GM21619 (cell line): ENCODE results near the gene ZNF385D.
"Not testable (repeated sequence)": the region's sequence is repeated elsewhere in the genome, so short reads cannot be mapped to it uniquely, and the experiment has no call there.

ENCODE experiments used
- ATAC-seq: cut with Tn5 transposase; IDR thresholded peaks from one replicate; pipeline ENCODE4 v1.9.1; 2021; ENCODE audit not compliant: unreplicated experiment

Gene ZNF385D

GRCh38 chr3:21392526-21392925 is 358.5 kb downstream of the ZNF385D start:
- ATAC-seq, result no peak

DNA sequence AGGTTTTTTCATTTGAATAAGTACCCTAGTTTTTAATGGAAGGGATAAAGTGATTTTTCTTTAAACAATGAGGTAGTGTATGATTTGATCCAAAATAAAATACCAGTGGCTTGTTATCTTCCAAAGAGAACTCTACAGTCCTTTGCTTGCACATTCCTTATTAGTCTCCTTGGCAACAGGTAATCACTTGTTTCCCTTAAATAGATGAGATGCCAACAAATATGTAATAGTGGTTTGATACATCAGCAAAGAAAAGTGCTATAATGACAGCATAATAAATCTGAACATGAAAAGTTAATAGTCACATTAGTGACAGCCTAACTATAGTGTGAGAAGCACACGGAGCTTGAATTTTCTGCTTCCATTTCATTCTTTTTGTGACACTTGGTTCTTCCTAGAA is 360.2 kb downstream of the ZNF385D start:
- no peak for ATAC-seq

DNA sequence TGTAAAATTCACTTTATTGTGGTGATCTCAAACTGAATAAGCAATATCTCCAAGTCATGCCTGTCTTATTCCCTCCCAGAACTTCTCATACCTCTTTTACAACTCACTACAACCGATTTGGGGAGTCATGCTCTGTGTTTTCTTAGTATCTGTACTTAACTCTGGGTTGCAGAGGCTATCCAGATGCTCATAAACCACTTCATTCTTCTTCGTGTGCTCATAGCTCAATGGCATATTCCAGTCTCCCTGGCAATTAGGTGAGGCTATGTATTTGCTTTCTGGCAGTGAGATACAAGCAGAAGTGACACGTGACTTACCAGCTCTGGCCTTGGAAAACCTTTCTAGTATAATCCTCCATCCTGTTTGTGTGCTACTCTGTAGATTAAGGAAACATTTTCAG is 360.9 kb downstream of the ZNF385D start:
- no peak for ATAC-seq

DNA sequence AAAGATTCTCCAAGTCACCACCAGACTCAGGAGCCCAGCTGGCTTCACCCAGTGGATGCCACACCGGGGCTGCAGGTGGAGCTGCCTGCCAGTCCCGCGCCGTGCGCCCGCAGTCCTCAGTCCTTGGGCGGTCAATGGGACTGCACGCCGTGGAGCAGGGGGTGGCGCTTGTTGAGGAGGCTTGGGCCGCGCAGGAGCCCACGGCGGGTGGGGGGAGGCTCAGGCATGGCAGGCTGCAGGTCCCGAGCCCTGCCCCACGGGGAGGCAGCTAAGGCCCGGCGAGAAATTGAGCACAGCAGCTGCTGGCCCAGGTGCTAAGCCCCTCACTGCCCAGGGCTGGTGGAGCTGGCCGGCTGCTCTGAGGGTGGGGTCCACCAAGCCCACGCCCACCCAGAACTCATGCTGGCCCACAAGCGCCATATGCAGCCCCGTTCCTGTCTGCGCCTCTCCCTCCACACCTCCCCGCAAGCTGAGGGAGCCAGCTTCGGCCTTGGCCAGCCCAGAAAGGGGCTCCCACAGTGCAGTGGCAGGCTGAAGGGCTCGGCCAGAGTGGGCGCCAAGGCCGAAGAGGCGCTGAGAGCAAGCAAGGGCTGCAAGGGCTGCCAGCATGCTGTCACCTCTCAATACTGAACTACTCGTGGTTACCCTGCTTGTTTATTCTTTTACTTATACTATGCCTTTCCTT is 363.7 kb downstream of the ZNF385D start:
- ATAC-seq, result not testable (repeated sequence)

DNA sequence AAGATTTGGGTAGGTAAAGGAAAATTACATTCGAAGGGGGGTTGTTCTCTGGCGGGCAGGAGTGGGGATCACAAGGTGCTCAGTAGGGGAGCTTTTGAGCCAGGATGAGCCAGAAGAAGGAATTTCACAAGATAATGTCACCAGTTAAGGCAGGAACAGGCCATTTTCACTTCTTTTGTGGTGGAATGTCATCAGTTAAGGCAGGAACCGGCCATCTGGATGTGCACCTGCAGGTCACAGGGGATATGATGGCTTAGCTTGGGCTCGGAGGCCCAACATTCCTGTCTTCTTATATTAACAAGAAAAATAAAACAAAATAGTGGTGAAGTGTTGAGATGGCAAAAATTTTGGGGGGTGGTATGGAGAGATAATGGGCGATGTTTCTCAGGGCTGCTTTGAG is 373.0 kb downstream of the ZNF385D start:
- not testable (repeated sequence) for ATAC-seq

- ATAC-seq, result no peak
Measured at GRCh38 chr3:21377071-21377769, 373.8 kb downstream of the ZNF385D start.

GRCh38 chr3:21372316-21372715 is 378.7 kb downstream of the ZNF385D start:
- no peak for ATAC-seq
